Measurements from ENCODE around the gene PTPRN2. TPM values are rescaled to one million over a fixed set of nuclear protein-coding genes. Genes with fewer than 3 reads are reported as not detected.

PTPRN2 gene
- total and polyA plus RNA-seq, 2 of the 8 experiments (the other 6 are each of a cell fraction or from before 2014, with no cell fraction given) = 2.6 to 4.5 TPM

DNA sequence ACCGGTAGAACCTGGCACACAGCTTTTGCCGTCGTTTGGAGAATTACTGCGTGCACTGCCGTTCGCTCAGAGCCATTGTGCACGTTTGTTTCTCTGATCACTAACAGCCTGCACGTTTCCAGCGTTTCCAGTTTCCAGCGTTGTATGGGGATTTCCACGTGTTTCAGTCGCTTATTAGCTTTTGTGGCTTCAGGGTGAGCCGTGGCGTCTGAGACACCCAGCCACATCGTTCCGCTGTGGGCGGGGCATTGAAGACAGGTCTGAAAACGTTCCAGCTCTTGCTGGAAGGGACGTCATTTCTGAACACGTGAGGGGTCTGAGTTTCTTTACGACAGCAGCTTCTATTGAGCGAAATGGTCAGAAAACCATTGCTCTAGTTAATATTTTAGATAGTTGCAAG, 1086.0 kb downstream of the PTPRN2 start:
- H3K4ac ChIP-seq (replicated peaks; ENCODE audit: insufficient read length, low read depth, low read length) = no peak overlapping the region
- no peak overlapping the region for H3K14ac ChIP-seq (ENCODE audit: insufficient read length)
- H2BK20ac ChIP-seq (ENCODE audit: low read length) = no peak overlapping the region
- WGBS, 2 experiments (ENCODE audit: extremely low coverage in 1 of 2, insufficient coverage in 1 of 2, insufficient read length in 1 of 2, insufficient replicate concordance in 2 of 2, low coverage in 1 of 2, low lambda C conversion rate in 2 of 2, missing lambda C conversion rate in 1 of 2) = 91% methylated on average over 22 of the region's 22 CpGs; no CpG with 5 or more reads in 1 of the 2 experiments
- H3K56ac ChIP-seq (replicated peaks; ENCODE audit: insufficient read length, low read depth, low read length) = no peak overlapping the region
- H3K23me2 ChIP-seq (ENCODE audit: low read depth, low read length) = no peaks in the 10 kb centered on the region
- H4K20me1 ChIP-seq (replicated peaks in 1 of 2; ENCODE audit: control insufficient read depth in 1 of 2, insufficient read depth in 2 of 2, low read length in 2 of 2) = peaks cover 0 to 6% of the 10 kb centered on the region in 2 experiments
- ChIA-PET CTCF (ENCODE audit: partially characterized antibody) (interaction anchor here (0.9 kb wide), 1 partner anchor 27 kb away, joined by 4 read pairs; no protein-coding TSS in a partner anchor), POLR2A (ENCODE audit: partially characterized antibody) (no interaction called here)
- no peak overlapping the region for H2BK5ac ChIP-seq (ENCODE audit: low read depth, low read length)
- no peak overlapping the region for H2BK120ac ChIP-seq (replicated peaks; ENCODE audit: low read depth, low read length)
- H2AK5ac ChIP-seq (ENCODE audit: low read depth, low read length) = no peak overlapping the region
- no peak overlapping the region for H2BK12ac ChIP-seq (ENCODE audit: low read depth, low read length)
- no peak for FAIRE-seq
- H3K4me3 ChIP-seq (ENCODE audit: extremely low read depth in 1 of 4, insufficient read depth in 2 of 4, low read depth in 3 of 4, low read length in 4 of 4) = no peak overlapping the region
- H3K18ac ChIP-seq (ENCODE audit: extremely low read depth, low read length) = no peak overlapping the region
- H3K79me1 ChIP-seq (ENCODE audit: low read depth, low read length) = no peaks in the 10 kb centered on the region; the same call in 1 of the 2 replicates
- H4K8ac ChIP-seq (ENCODE audit: extremely low read depth, insufficient read depth, low read length) = no peak overlapping the region; the same call in 1 of the 2 replicates
- H4K5ac ChIP-seq (ENCODE audit: insufficient read length, low read depth, low read length) = no peak overlapping the region
- no peak for DNase-seq (ENCODE audit: low read depth in 1 of 2, low spot score in 2 of 2)
- H2AFZ ChIP-seq (ENCODE audit: low read length) = no peak overlapping the region
- H3K9ac ChIP-seq (replicated peaks in 1 of 4; ENCODE audit: extremely low read depth in 1 of 4, low read depth in 3 of 4, low read length in 3 of 4) = no peak overlapping the region
- peaks cover 0 to 35% (median 18%) of the 10 kb centered on the region in 4 experiments; a peak in 6 of 7 replicates for H3K27me3 ChIP-seq (replicated peaks in 1 of 4; ENCODE audit: control insufficient read depth in 3 of 4, extremely low read depth in 1 of 4, insufficient read depth in 3 of 4, low read length in 3 of 4)
- H3K4me1 ChIP-seq (replicated peaks in 1 of 4; ENCODE audit: control insufficient read depth in 3 of 4, insufficient read depth in 4 of 4, low read length in 3 of 4) = peaks cover 0 to 2% (median 0%) of the 10 kb centered on the region in 4 experiments; a peak in 1 of 7 replicates
- H4K91ac ChIP-seq (replicated peaks; ENCODE audit: insufficient read length, low read length) = no peak overlapping the region
- H3K4me2 ChIP-seq (ENCODE audit: insufficient read depth in 1 of 2, low read depth in 2 of 2, low read length in 2 of 2) = no peak overlapping the region
- no peak overlapping the region for H3K23ac ChIP-seq (ENCODE audit: insufficient read length)
- no peaks in the 10 kb centered on the region for H3K36me3 ChIP-seq (ENCODE audit: control insufficient read depth in 2 of 4, insufficient read depth in 4 of 4, low read length in 3 of 4)
- no peaks in the 10 kb centered on the region for H3K79me2 ChIP-seq (ENCODE audit: control insufficient read depth in 1 of 2, insufficient read depth in 2 of 2, low read length in 2 of 2)
- H2BK15ac ChIP-seq (ENCODE audit: low read length) = no peak overlapping the region
- no peak overlapping the region for H3K27ac ChIP-seq (ENCODE audit: low read depth, low read length)
- H3K9me3 ChIP-seq (ENCODE audit: insufficient read depth in 2 of 2, low read depth in 1 of 2, low read length in 1 of 2) = peaks cover 4 to 8% of the 10 kb centered on the region in 2 experiments; a peak in 1 of 4 replicates
- no peak for TF ChIP-seq TAF1 (IDR thresholded peaks at IDR 0.05; ENCODE audit: low read depth, low read length)
- TF ChIP-seq, protein P1, sequence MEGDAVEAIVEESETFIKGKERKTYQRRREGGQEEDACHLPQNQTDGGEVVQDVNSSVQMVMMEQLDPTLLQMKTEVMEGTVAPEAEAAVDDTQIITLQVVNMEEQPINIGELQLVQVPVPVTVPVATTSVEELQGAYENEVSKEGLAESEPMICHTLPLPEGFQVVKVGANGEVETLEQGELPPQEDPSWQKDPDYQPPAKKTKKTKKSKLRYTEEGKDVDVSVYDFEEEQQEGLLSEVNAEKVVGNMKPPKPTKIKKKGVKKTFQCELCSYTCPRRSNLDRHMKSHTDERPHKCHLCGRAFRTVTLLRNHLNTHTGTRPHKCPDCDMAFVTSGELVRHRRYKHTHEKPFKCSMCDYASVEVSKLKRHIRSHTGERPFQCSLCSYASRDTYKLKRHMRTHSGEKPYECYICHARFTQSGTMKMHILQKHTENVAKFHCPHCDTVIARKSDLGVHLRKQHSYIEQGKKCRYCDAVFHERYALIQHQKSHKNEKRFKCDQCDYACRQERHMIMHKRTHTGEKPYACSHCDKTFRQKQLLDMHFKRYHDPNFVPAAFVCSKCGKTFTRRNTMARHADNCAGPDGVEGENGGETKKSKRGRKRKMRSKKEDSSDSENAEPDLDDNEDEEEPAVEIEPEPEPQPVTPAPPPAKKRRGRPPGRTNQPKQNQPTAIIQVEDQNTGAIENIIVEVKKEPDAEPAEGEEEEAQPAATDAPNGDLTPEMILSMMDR (IDR thresholded peaks at IDR 0.05; ENCODE audit: control extremely low read depth in 1 of 3, insufficient read depth in 1 of 3, low read depth in 1 of 3, low read length in 3 of 3) = no peak
- no peak for TF ChIP-seq SIX5 (IDR thresholded peaks at IDR 0.05; ENCODE audit: low read depth, low read length)
- no peak for TF ChIP-seq BCL11A (IDR thresholded peaks at IDR 0.05; ENCODE audit: low read depth in 2 of 2, low read length in 2 of 2)
- no peak for TF ChIP-seq CEBPB (IDR thresholded peaks at IDR 0.05; ENCODE audit: low read depth, low read length)
- no peak for TF ChIP-seq CBX5 (IDR thresholded peaks at IDR 0.05; ENCODE audit: low read depth, low read length)
- TF ChIP-seq CHD2 (IDR thresholded peaks at IDR 0.05; ENCODE audit: low read length) = no peak
- no peak for TF ChIP-seq JUN (IDR thresholded peaks at IDR 0.05; ENCODE audit: low read depth, low read length)
- TF ChIP-seq CBX8 (IDR thresholded peaks at IDR 0.05; ENCODE audit: borderline replicate concordance, low read depth, low read length) = no peak
- TF ChIP-seq EP300 (IDR thresholded peaks at IDR 0.05; ENCODE audit: borderline replicate concordance in 1 of 2, low read depth in 2 of 2, low read length in 2 of 2) = no peak
- no peak for TF ChIP-seq SAP30 (IDR thresholded peaks at IDR 0.05; ENCODE audit: insufficient read depth, insufficient replicate concordance, low read length)
- no peak for TF ChIP-seq GABPA (IDR thresholded peaks at IDR 0.05; ENCODE audit: borderline replicate concordance, insufficient read depth, low read length)

Data from H1 (cell line).